Esophagus muscularis mucosa (tissue), 3 donors: ENCODE measurements around the gene SSC5D.

Experiments
- POLR2AphosphoS5 ChIP-seq, 2 donors: sonication (generic); formaldehyde crosslinking; IDR thresholded peaks; one replicate each; pipeline ENCODE4 v1.6.1; 2017; ENCODE audit warnings: antibody characterized with exemption in 2 of 2
- TF ChIP-seq, protein P1 (sequence below), 3 experiments: fragments of 200-600 bp in 2 of 3; fragments of 450-650 bp in 1 of 3; sonication (generic) in 2 of 3; IDR thresholded peaks; one replicate each; pipeline ENCODE4 v1.5.1; 2017 to 2019; ENCODE audit warnings: antibody characterized with exemption in 3 of 3, mild to moderate bottlenecking in 2 of 3, moderate library complexity in 1 of 3

GRCh38 chr19:55490478-55491432 lies 2.5 kb downstream of the SSC5D start:
- TF ChIP-seq POLR2AphosphoS5 (IDR thresholded peaks at IDR 0.05), result no peak
- TF ChIP-seq, protein P1, sequence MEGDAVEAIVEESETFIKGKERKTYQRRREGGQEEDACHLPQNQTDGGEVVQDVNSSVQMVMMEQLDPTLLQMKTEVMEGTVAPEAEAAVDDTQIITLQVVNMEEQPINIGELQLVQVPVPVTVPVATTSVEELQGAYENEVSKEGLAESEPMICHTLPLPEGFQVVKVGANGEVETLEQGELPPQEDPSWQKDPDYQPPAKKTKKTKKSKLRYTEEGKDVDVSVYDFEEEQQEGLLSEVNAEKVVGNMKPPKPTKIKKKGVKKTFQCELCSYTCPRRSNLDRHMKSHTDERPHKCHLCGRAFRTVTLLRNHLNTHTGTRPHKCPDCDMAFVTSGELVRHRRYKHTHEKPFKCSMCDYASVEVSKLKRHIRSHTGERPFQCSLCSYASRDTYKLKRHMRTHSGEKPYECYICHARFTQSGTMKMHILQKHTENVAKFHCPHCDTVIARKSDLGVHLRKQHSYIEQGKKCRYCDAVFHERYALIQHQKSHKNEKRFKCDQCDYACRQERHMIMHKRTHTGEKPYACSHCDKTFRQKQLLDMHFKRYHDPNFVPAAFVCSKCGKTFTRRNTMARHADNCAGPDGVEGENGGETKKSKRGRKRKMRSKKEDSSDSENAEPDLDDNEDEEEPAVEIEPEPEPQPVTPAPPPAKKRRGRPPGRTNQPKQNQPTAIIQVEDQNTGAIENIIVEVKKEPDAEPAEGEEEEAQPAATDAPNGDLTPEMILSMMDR (IDR thresholded peaks at IDR 0.05), result no peak
